IMR-90 (cell line): ENCODE data around the gene YPEL1. TPM values are rescaled to one million over a fixed set of nuclear protein-coding genes. Genes with fewer than 3 reads are reported as not detected.

Source experiments
- ATAC-seq: fragments of 200-7000 bp; cut with Tn5 transposase; 2 replicates; pipeline ENCODE4 v1.9.1; 2020; ENCODE audit warnings: low read depth, mild to moderate bottlenecking, moderate library complexity
- BruUV-seq: library from RNA; stranded (reverse); fragments of 400-500 nt; replicated peaks from 2 replicates; lab custom pipeline; 2021; lab: Mats Ljungman, UMichigan
- CTCF ChIA-PET: fragments of 300-600 bp; formaldehyde crosslinking; extraction: SDS; loops from one replicate; lab custom pipeline; 2021; ENCODE audit warnings: antibody characterized with exemption; lab: Yijun Ruan, JAX
- POLR2A ChIA-PET: fragments of 300-600 bp; sonication (Branson Sonifier 250); formaldehyde crosslinking; loops from one replicate; lab custom pipeline; 2022; ENCODE audit warnings: antibody characterized with exemption; ENCODE audit not compliant: unreplicated experiment; lab: Charles Lee
- DNase-seq: peaks from one replicate; pipeline ENCODE4 v3.0.0; 2013
- H2AFZ ChIP-seq: replicated peaks from 2 replicates; pipeline ENCODE3; 2013; ENCODE audit warnings: low read length, mild to moderate bottlenecking; ENCODE audit not compliant: poor library complexity
- H2AK5ac ChIP-seq: 2 replicates; pipeline ENCODE4 v1.6.1; 2013; ENCODE audit warnings: low read depth, low read length, inconsistent platforms
- H2AK9ac ChIP-seq: replicated peaks from 2 replicates; pipeline ENCODE3; 2013; ENCODE audit warnings: mild to moderate bottlenecking, low read depth, low read length, moderate library complexity; ENCODE audit not compliant: poor library complexity
- H2BK120ac ChIP-seq: 2 replicates; pipeline ENCODE4 v1.6.1; 2013; ENCODE audit warnings: low read depth, low read length, inconsistent platforms
- H2BK15ac ChIP-seq: 3 replicates; pipeline ENCODE4 v1.6.1; 2013; ENCODE audit warnings: low read depth, low read length, inconsistent platforms
- H2BK20ac ChIP-seq: 2 replicates; pipeline ENCODE4 v1.6.1; 2013; ENCODE audit warnings: low read depth, mild to moderate bottlenecking, inconsistent platforms, low read length, moderate library complexity
- H2BK5ac ChIP-seq: 2 replicates; pipeline ENCODE4 v1.6.1; 2013; ENCODE audit warnings: mild to moderate bottlenecking, low read depth, low read length, inconsistent platforms; ENCODE audit not compliant: poor library complexity, severe bottlenecking
- H3K14ac ChIP-seq: replicated peaks from 2 replicates; pipeline ENCODE4 v1.6.1; 2013; ENCODE audit warnings: low read depth, low read length, inconsistent platforms
- H3K18ac ChIP-seq: 2 replicates; pipeline ENCODE4 v1.6.1; 2013; ENCODE audit warnings: low read depth, low read length, control low read depth
- H3K23ac ChIP-seq: 2 replicates; pipeline ENCODE4 v1.6.1; 2013; ENCODE audit warnings: low read depth, low read length, inconsistent platforms
- H3K27ac ChIP-seq: 2 replicates; pipeline ENCODE4 v1.5.1; 2013; ENCODE audit warnings: mild to moderate bottlenecking, control low read depth, low read length; ENCODE audit not compliant: insufficient read depth
- H3K27me3 ChIP-seq: 2 replicates; pipeline ENCODE4 v1.6.1; 2013; ENCODE audit warnings: low read length; ENCODE audit not compliant: control insufficient read depth, insufficient read depth
- H3K36me3 ChIP-seq: 2 replicates; pipeline ENCODE4 v1.6.1; 2013; ENCODE audit warnings: low read length, mixed read lengths; ENCODE audit not compliant: control insufficient read depth, insufficient read depth
- H3K4ac ChIP-seq: 2 replicates; pipeline ENCODE4 v1.6.1; 2013; ENCODE audit warnings: low read depth, low read length, inconsistent platforms
- H3K4me1 ChIP-seq: 2 replicates; pipeline ENCODE4 v1.6.1; 2013; ENCODE audit warnings: low read length, mixed read lengths; ENCODE audit not compliant: control insufficient read depth, insufficient read depth
- H3K4me2 ChIP-seq: 2 replicates; pipeline ENCODE4 v1.6.1; 2013; ENCODE audit warnings: low read depth, mild to moderate bottlenecking, control low read depth, low read length, moderate library complexity
- H3K4me3 ChIP-seq: 2 replicates; pipeline ENCODE4 v1.5.1; 2013; ENCODE audit warnings: low read depth, mild to moderate bottlenecking, control low read depth, low read length, moderate library complexity; ENCODE audit not compliant: insufficient read depth
- H3K56ac ChIP-seq: 2 replicates; pipeline ENCODE4 v1.6.1; 2013; ENCODE audit warnings: low read length, inconsistent platforms; ENCODE audit not compliant: insufficient read depth; ENCODE audit errors: extremely low read depth
- H3K79me1 ChIP-seq, 2 experiments: 2 replicates each; pipeline ENCODE4 v1.6.1; 2013; ENCODE audit warnings: low read length in 2 of 2, inconsistent platforms in 1 of 2, low read depth in 1 of 2
- H3K9ac ChIP-seq: 2 replicates; pipeline ENCODE4 v1.6.1; 2013; ENCODE audit warnings: low read depth, low read length, control low read depth
- H3K9me1 ChIP-seq: 2 replicates; pipeline ENCODE4 v1.6.1; 2013; ENCODE audit warnings: low read length, inconsistent platforms; ENCODE audit not compliant: insufficient read depth
- H3K9me3 ChIP-seq: 2 replicates; pipeline ENCODE4 v1.6.1; 2013; ENCODE audit warnings: low read length; ENCODE audit not compliant: control insufficient read depth, insufficient read depth
- H4K20me1 ChIP-seq: 2 replicates; pipeline ENCODE4 v1.6.1; 2013; ENCODE audit warnings: low read length, inconsistent platforms; ENCODE audit not compliant: insufficient read depth
- H4K5ac ChIP-seq: 2 replicates; pipeline ENCODE4 v1.6.1; 2013; ENCODE audit warnings: mild to moderate bottlenecking, low read depth, low read length, control low read depth
- H4K8ac ChIP-seq, 2 experiments: 2 replicates each; pipeline ENCODE4 v1.6.1; 2013; ENCODE audit warnings: low read depth in 2 of 2, low read length in 2 of 2, control low read depth in 1 of 2, inconsistent platforms in 1 of 2
- H4K91ac ChIP-seq: 2 replicates; pipeline ENCODE4 v1.6.1; 2013; ENCODE audit warnings: low read depth, low read length, inconsistent platforms; ENCODE audit not compliant: insufficient read depth
- CHD1 ChIP-seq: IDR thresholded peaks from 2 replicates; pipeline ENCODE4 v1.6.1; 2012; ENCODE audit warnings: low read depth, low read length, improper control_type of control experiment
- MAFK ChIP-seq: IDR thresholded peaks from 2 replicates; pipeline ENCODE4 v1.6.1; 2012; ENCODE audit warnings: low read depth, low read length, improper control_type of control experiment
- POLR2A ChIP-seq: IDR thresholded peaks from 2 replicates; pipeline ENCODE4 v1.6.1; 2012; ENCODE audit warnings: mild to moderate bottlenecking, low read depth, low read length
- SMC3 ChIP-seq: fragments of 150-350 bp; IDR thresholded peaks from 2 replicates; pipeline ENCODE4 v1.6.1; 2016; ENCODE audit warnings: low read depth, mild to moderate bottlenecking, antibody characterized with exemption, low read length, moderate library complexity
- WGBS, 2 experiments: methylation state at CpG; one replicate each; pipeline versions ENCODE4 v1.1.5 to v1.1.7; 2013; ENCODE audit warnings: missing lambda C conversion rate in 2 of 2; ENCODE audit not compliant: insufficient read length in 1 of 2; ENCODE audit errors: extremely low coverage in 2 of 2; 5-methylcytosine and 5-hydroxymethylcytosine counted together
- dilution Hi-C: fragments of 300-500 bp; cut with HindIII; formaldehyde crosslinking; loops from one replicate; pipeline ENCODE4 v1.14.3; 2018; ENCODE audit warnings: low sequenced_read_pairs; ENCODE audit not compliant: unreplicated experiment
- in situ Hi-C: fragments of 300-500 bp; cut with MboI; formaldehyde crosslinking; loops from 3 replicates; pipeline ENCODE4 v1.14.3; 2019; ENCODE audit warnings: low sequenced_read_pairs, inconsistent platforms, mixed read lengths
- intact Hi-C: fragments of 100-400 bp; cut with micrococcal nuclease; formaldehyde crosslinking; loops from 2 replicates; pipeline ENCODE4 v1.10.0; 2022
- polyA plus RNA-seq, 3 experiments: library from polyadenylated mRNA; depleted of rRNA; stranded (reverse); fragments of >200 nt; gene quantifications; 2 replicates each; pipeline ENCODE4 v1.2.3, GENCODE V29; 2012; ENCODE audit warnings: low replicate concordance in 1 of 3
- total RNA-seq: library from RNA; depleted of rRNA; stranded (reverse); fragments of >200 nt; gene quantifications from 2 replicates; pipeline ENCODE4 v1.2.3, GENCODE V29; 2012
- TF ChIP-seq, protein P1 (sequence below): fragments of 150-350 bp; IDR thresholded peaks from 2 replicates; pipeline ENCODE4 v1.6.1; 2016; ENCODE audit warnings: low read depth, mild to moderate bottlenecking, low read length, moderate library complexity, borderline replicate concordance

YPEL1 gene
- total and polyA plus RNA-seq, 2 of the 4 experiments (the other 2 are of a cell fraction), result 0.72 to 1.3 TPM

GRCh38 chr22:21738966-21739365, 3.4 kb upstream of the YPEL1 start:
- Histone ChIP-seq H2BK120ac (no peak overlapping the region), H2BK15ac (no peak overlapping the region), H3K27ac (no peak overlapping the region), H3K36me3 (no peaks in the 10 kb centered on the region), H3K9me1 (peaks cover 8% of the 10 kb centered on the region; the same call in 1 of the 2 replicates), H3K4ac (no peak overlapping the region), H2AK5ac (no peak overlapping the region), H3K27me3 (0 out of 2 replicates have a peak, but pooled peaks cover 2% of the 10 kb centered on the region), H2BK5ac (no peak overlapping the region), H4K91ac (no peak overlapping the region), H3K14ac (no peak overlapping the region), H3K4me1 (peaks cover 5% of the 10 kb centered on the region), H3K4me3 (no peak overlapping the region), H3K9ac (no peak overlapping the region), H3K79me1 (no peaks in the 10 kb centered on the region), H4K5ac (no peak overlapping the region), H4K20me1 (no peaks in the 10 kb centered on the region; the same call in 1 of the 2 replicates), H2AFZ (no peak overlapping the region), H3K23ac (no peak overlapping the region; the same call in 1 of the 2 replicates), H3K18ac (no peak overlapping the region), H3K56ac (no peak overlapping the region), H3K9me3 (no peaks in the 10 kb centered on the region), H3K4me2 (no peak overlapping the region), H2AK9ac (no peak overlapping the region), H2BK20ac (no peak overlapping the region), H4K8ac (no peak overlapping the region)
- dilution Hi-C loops, result no loop called here
- ChIA-PET CTCF (interaction anchor here (0.6 kb wide), 1 partner anchor 234 kb away, joined by 3 read pairs; no protein-coding TSS in a partner anchor), POLR2A (no interaction called here)
- 54% methylated on average over 3 of the region's 7 CpGs; no CpG with 5 or more reads in 1 of the 2 experiments for WGBS, 2 experiments
- in situ Hi-C loops, result no loop called here
- DNase-seq (no peak), ATAC-seq (no peak)
- intact Hi-C loops, result no loop called here
- no TSS peak for BruUV-seq
- no peak for TF ChIP-seq MAFK
- TF ChIP-seq CHD1, result no peak
- TF ChIP-seq, protein P1, sequence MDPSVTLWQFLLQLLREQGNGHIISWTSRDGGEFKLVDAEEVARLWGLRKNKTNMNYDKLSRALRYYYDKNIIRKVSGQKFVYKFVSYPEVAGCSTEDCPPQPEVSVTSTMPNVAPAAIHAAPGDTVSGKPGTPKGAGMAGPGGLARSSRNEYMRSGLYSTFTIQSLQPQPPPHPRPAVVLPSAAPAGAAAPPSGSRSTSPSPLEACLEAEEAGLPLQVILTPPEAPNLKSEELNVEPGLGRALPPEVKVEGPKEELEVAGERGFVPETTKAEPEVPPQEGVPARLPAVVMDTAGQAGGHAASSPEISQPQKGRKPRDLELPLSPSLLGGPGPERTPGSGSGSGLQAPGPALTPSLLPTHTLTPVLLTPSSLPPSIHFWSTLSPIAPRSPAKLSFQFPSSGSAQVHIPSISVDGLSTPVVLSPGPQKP, result no peak
- TF ChIP-seq POLR2A, result no peak
- no peak for TF ChIP-seq SMC3
